Testis (tissue), 2 donors: ENCODE data around the gene RS1.

Experiments
- CTCF ChIP-seq, 3 experiments: fragments of 450-650 bp in 2 of 3; fragments of 200-600 bp in 1 of 3; sonication (generic) in 1 of 3; IDR thresholded peaks; one replicate each; pipeline ENCODE4 v1.5.1; 2016 to 2019; ENCODE audit warnings: antibody characterized with exemption in 3 of 3, mild to moderate bottlenecking in 2 of 3, moderate library complexity in 1 of 3
- POLR2A ChIP-seq: fragments of 450-650 bp; IDR thresholded peaks from one replicate; pipeline ENCODE4 v1.6.1; 2017; ENCODE audit warnings: antibody characterized with exemption, mild to moderate bottlenecking, moderate library complexity

DNA sequence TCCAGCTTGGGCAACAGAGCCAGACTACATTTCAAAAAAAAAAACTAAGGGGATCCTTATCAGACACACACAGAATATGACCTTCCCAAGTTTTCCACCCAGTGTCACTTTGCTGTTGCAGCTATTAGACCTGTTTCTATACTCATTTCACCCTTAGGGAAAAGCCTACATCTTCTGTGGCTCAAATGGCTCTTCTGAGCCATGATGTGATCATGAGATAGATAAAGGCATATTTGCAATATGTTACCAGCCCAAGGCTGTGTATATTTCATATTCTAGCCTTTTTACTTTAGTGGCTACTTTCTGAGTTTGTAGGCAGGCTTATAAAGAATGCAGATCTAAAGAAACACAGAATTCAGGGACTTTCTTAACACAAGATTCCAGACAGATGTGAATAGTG, 19.3 kb downstream of the RS1 start:
- no peak for TF ChIP-seq CTCF (IDR thresholded peaks at IDR 0.05)
- TF ChIP-seq POLR2A, result no peak
